ENCODE data around the gene TBC1D14.

Gene TBC1D14

DNA sequence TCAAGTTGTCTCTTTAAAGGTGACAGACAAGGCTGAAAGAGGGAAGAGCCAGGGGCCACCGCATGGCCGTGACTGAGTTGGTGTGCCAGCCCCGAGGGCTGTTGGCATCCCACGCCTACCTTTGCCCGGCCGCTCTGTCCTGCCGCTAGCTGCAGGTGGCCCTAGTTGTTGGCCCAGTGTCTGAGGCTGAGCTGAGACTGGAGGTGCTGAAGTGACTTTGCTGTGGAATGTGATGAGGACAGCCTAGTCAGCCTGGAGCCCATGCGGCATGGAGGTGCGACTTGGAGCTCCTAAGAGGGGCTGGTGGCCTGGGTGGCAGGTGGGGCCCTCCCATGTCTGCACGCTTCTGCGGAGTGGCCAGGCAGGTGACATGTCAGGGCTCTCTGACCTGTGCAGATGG, 140.1 kb downstream of the TBC1D14 start:
- TF ChIP-seq, protein P1, sequence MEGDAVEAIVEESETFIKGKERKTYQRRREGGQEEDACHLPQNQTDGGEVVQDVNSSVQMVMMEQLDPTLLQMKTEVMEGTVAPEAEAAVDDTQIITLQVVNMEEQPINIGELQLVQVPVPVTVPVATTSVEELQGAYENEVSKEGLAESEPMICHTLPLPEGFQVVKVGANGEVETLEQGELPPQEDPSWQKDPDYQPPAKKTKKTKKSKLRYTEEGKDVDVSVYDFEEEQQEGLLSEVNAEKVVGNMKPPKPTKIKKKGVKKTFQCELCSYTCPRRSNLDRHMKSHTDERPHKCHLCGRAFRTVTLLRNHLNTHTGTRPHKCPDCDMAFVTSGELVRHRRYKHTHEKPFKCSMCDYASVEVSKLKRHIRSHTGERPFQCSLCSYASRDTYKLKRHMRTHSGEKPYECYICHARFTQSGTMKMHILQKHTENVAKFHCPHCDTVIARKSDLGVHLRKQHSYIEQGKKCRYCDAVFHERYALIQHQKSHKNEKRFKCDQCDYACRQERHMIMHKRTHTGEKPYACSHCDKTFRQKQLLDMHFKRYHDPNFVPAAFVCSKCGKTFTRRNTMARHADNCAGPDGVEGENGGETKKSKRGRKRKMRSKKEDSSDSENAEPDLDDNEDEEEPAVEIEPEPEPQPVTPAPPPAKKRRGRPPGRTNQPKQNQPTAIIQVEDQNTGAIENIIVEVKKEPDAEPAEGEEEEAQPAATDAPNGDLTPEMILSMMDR (IDR thresholded peaks at IDR 0.05; ENCODE audit: low read depth, low read length): no peak
- H3K27me3 ChIP-seq (ENCODE audit: insufficient read depth, low read depth, severe bottlenecking): no peaks in the 10 kb centered on the region
- H3K36me3 ChIP-seq: peaks cover 25% of the 10 kb centered on the region
- no peaks in the 10 kb centered on the region for H3K9me3 ChIP-seq (ENCODE audit: severe bottlenecking)
- no peak overlapping the region for H3K27ac ChIP-seq
- no peak for DNase-seq
- H3K4me3 ChIP-seq (ENCODE audit: low read depth, low read length): no peak overlapping the region

DNA sequence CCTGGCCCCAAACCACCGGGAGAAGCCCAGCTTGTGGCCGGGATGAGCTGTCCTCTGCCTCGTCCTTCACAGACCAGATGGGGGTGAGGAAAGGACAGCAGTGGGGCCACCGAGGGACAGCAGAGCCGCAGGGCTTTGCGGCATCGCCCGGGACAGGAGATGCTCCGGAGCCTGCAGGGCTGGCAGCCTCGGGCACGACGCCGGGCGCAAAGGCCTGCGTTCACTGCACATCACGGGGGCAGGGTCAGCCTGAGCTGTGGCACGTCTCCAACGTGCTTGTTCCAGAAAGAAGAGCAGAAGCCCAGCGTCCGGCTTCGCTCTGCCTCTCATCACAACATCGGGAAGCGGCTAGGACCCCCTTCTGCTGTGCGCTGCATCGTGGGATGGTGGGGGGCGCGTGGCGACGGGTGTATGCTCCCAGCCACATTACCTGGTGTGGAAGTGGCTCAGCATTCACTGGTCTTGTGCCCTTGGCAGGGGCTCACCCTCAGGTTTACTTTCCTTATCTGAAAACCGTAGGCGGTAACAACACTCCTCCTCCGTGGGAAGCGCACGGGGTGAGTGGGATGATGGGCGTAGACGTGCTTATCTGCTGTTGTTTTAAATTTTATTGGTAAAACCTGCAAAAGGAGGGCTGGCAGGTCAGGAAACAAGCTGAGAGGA, 141.0 kb downstream of the TBC1D14 start:
- no peak overlapping the region for H3K27ac ChIP-seq
- no peaks in the 10 kb centered on the region for H3K9me3 ChIP-seq (ENCODE audit: severe bottlenecking)
- H3K4me3 ChIP-seq (ENCODE audit: low read depth, low read length): no peak overlapping the region
- no peaks in the 10 kb centered on the region for H3K27me3 ChIP-seq (ENCODE audit: insufficient read depth, low read depth, severe bottlenecking)
- TF ChIP-seq, protein P1 (IDR thresholded peaks at IDR 0.05; ENCODE audit: low read depth, low read length): no peak
- no peak for DNase-seq
- peaks cover 26% of the 10 kb centered on the region for H3K36me3 ChIP-seq

DNA sequence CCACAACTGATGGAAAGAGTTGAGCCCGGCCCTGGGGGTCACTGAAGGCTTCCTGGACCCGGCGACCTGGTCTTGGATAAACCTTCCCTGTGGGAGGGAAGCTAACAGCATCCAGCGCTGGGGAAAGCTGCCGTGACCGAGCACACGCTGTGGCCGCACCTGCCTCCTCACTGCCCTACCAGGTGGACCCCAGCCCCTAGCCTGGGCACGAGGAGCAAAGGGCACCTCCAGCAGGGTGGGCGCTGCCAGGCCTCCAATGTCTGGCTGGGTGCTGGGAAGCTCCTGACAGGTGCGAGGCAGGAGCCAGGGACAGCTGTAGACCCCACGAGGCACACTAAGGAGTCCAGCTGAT, 141.5 kb downstream of the TBC1D14 start:
- H3K27ac ChIP-seq: no peak overlapping the region
- no peaks in the 10 kb centered on the region for H3K27me3 ChIP-seq (ENCODE audit: insufficient read depth, low read depth, severe bottlenecking)
- TF ChIP-seq, protein P1 (IDR thresholded peaks at IDR 0.05; ENCODE audit: low read depth, low read length): no peak
- H3K4me3 ChIP-seq (ENCODE audit: low read depth, low read length): no peak overlapping the region
- H3K9me3 ChIP-seq (ENCODE audit: severe bottlenecking): no peaks in the 10 kb centered on the region
- H3K36me3 ChIP-seq: peaks cover 29% of the 10 kb centered on the region
- no peak for DNase-seq

DNA sequence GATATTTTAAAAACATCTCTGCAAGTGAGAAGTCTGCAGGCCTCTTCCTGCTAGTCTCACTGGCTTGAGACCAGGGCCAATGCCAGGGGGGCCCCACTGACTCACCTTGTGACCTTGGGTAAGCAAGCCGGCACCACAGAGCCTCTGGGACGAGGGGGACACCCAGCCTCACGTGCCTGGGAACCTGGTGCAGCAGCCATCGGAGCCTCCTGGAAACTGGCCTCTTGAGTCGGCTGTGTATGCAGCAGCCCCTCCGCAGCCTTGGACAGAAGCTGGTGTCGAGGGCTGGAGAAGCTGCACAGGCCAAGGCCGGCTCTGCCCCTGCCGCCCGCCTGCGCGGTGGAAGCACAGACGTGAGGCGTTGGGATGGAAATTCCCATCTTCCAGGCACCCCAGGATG, 142.3 kb downstream of the TBC1D14 start:
- Histone ChIP-seq H3K9me3 (ENCODE audit: severe bottlenecking) (no peaks in the 10 kb centered on the region), H3K36me3 (peaks cover 37% of the 10 kb centered on the region), H3K4me3 (ENCODE audit: low read depth, low read length) (no peak overlapping the region), H3K27ac (no peak overlapping the region), H3K27me3 (ENCODE audit: insufficient read depth, low read depth, severe bottlenecking) (no peaks in the 10 kb centered on the region)
- TF ChIP-seq, protein P1 (IDR thresholded peaks at IDR 0.05; ENCODE audit: low read depth, low read length): no peak
- DNase-seq: no peak

DNA sequence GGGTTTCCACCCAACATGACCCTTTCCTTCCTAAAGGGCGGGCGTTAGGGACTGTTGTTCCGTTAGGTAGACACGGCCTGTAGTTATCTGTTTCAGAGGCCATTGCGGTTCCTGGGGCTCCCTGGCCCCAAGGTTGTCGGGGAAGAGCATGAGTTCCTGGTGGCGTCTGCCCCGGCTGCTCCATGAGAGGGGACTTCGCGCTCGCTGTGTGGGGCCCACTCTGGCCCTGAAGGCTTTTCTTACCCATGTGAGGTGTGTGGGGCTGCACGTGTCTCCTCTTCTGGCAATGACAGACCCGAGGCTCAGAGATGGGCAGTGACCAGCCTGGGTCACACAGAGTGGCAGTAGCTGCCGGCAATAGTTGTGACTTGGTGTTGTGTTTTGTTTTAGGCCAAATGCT, 142.7 kb downstream of the TBC1D14 start:
- DNase-seq: no peak
- H3K9me3 ChIP-seq (ENCODE audit: severe bottlenecking): no peaks in the 10 kb centered on the region
- H3K27me3 ChIP-seq (ENCODE audit: insufficient read depth, low read depth, severe bottlenecking): no peaks in the 10 kb centered on the region
- H3K36me3 ChIP-seq: peaks cover 40% of the 10 kb centered on the region
- no peak overlapping the region for H3K27ac ChIP-seq
- TF ChIP-seq, protein P1 (IDR thresholded peaks at IDR 0.05; ENCODE audit: low read depth, low read length): no peak
- H3K4me3 ChIP-seq (ENCODE audit: low read depth, low read length): no peak overlapping the region
